KOPT-K1 (cell line): Measurements from ENCODE around the gene SLC6A8.
A peak's percentile ranks its signal among the peaks of the same experiment; 100 is the strongest.

ENCODE experiments used
- H3K27ac ChIP-seq: fragments of 200-600 bp; sonication (generic); 2 replicates; pipeline ENCODE4 v1.5.1; 2016; ENCODE audit warnings: antibody characterized with exemption, mild to moderate bottlenecking, low read depth, low read length; ENCODE audit not compliant: poor library complexity, severe bottlenecking
- H3K36me3 ChIP-seq: fragments of 200-600 bp; sonication (generic); 2 replicates; pipeline ENCODE4 v1.5.1; 2017; ENCODE audit warnings: antibody characterized with exemption, mild to moderate bottlenecking, low read length, moderate library complexity; ENCODE audit not compliant: insufficient read depth
- H3K9me3 ChIP-seq: fragments of 200-600 bp; sonication (generic); 2 replicates; pipeline ENCODE4 v1.5.1; 2017; ENCODE audit warnings: antibody characterized with exemption, low read length, mild to moderate bottlenecking; ENCODE audit not compliant: insufficient read depth, poor library complexity, severe bottlenecking

Gene SLC6A8

GRCh38 chrX:153687121-153688039 lies at the start of gene SLC6A8:
Gene SLC6A8, plus strand, starts transcription at chrX:153687926. Its CDS starts 649 bp downstream, at chrX:153688575.
- Histone ChIP-seq H3K36me3 (no peaks in the 10 kb centered on the region), H3K27ac (no peak within 1 kb of the TSS), H3K9me3 (peaks cover 6% of the 10 kb centered on the region)

- Histone ChIP-seq H3K36me3 (no peaks in the 10 kb centered on the region), H3K27ac (peak overlapping the region; percentile 25), H3K9me3 (no peaks in the 10 kb centered on the region)
Measured at GRCh38 chrX:153638041-153638371, 49.7 kb upstream of the SLC6A8 start.

GRCh38 chrX:153638436-153639176 lies 49.1 kb upstream of the SLC6A8 start:
- H3K36me3 ChIP-seq, result no peaks in the 10 kb centered on the region
- H3K9me3 ChIP-seq, result no peaks in the 10 kb centered on the region
- no peak overlapping the region for H3K27ac ChIP-seq

GRCh38 chrX:153639177-153640044 lies 48.3 kb upstream of the SLC6A8 start:
- Histone ChIP-seq H3K9me3 (no peaks in the 10 kb centered on the region), H3K27ac (no peak overlapping the region), H3K36me3 (no peaks in the 10 kb centered on the region)

GRCh38 chrX:153640045-153640686 lies 47.6 kb upstream of the SLC6A8 start:
- Histone ChIP-seq H3K9me3 (no peaks in the 10 kb centered on the region), H3K27ac (no peak overlapping the region), H3K36me3 (no peaks in the 10 kb centered on the region)

GRCh38 chrX:153640736-153641575 lies 46.8 kb upstream of the SLC6A8 start:
- no peaks in the 10 kb centered on the region for H3K36me3 ChIP-seq
- H3K9me3 ChIP-seq, result no peaks in the 10 kb centered on the region
- H3K27ac ChIP-seq, result no peak overlapping the region

- H3K9me3 ChIP-seq, result no peaks in the 10 kb centered on the region
- H3K27ac ChIP-seq, result no peak overlapping the region
Measured at GRCh38 chrX:153641627-153642026, 46.1 kb upstream of the SLC6A8 start.

GRCh38 chrX:153642051-153642654 lies 45.6 kb upstream of the SLC6A8 start:
- Histone ChIP-seq H3K36me3 (no peaks in the 10 kb centered on the region), H3K9me3 (no peaks in the 10 kb centered on the region), H3K27ac (no peak overlapping the region)

More at GRCh38 chrX:153641627-153642026, 46.1 kb upstream of the SLC6A8 start:
- H3K36me3 ChIP-seq, result no peaks in the 10 kb centered on the region

- Histone ChIP-seq H3K9me3 (no peaks in the 10 kb centered on the region), H3K36me3 (no peaks in the 10 kb centered on the region), H3K27ac (no peak overlapping the region)
Measured at GRCh38 chrX:153642655-153643430, 44.9 kb upstream of the SLC6A8 start.

- no peaks in the 10 kb centered on the region for H3K36me3 ChIP-seq
- no peak overlapping the region for H3K27ac ChIP-seq
- no peaks in the 10 kb centered on the region for H3K9me3 ChIP-seq
Measured at GRCh38 chrX:153643431-153644351, 44.0 kb upstream of the SLC6A8 start.

GRCh38 chrX:153644356-153645125 lies 43.2 kb upstream of the SLC6A8 start:
- no peaks in the 10 kb centered on the region for H3K9me3 ChIP-seq
- H3K36me3 ChIP-seq, result no peaks in the 10 kb centered on the region
- no peak overlapping the region for H3K27ac ChIP-seq
